Ascending aorta (tissue), 2 donors: Measurements from ENCODE around the gene GMPS. TPM values are rescaled to one million over a fixed set of nuclear protein-coding genes. Genes with fewer than 3 reads are reported as not detected.
"Not testable (repeated sequence)": the region's sequence is repeated elsewhere in the genome, so short reads cannot be mapped to it uniquely, and the experiment has no call there.

Source experiments
- DNase-seq, 2 donors: peaks; one replicate each; pipeline ENCODE4 v3.0.0-alpha.2; 2019; ENCODE audit warnings: low spot score in 2 of 2
- H3K27ac ChIP-seq, 2 donors: fragments of 200-600 bp; sonication (generic); one replicate each; pipeline ENCODE4 v1.5.1; 2016 to 2017; ENCODE audit warnings: mild to moderate bottlenecking in 1 of 2
- H3K27me3 ChIP-seq: fragments of 200-600 bp; sonication (generic); one replicate; pipeline ENCODE4 v1.5.1; 2017
- H3K36me3 ChIP-seq, 2 donors: fragments of 200-600 bp; sonication (generic); one replicate each; pipeline ENCODE4 v1.5.1; 2016
- H3K4me1 ChIP-seq, 2 donors: fragments of 200-600 bp; sonication (generic); one replicate each; pipeline ENCODE4 v1.5.1; 2016 to 2017; ENCODE audit warnings: mild to moderate bottlenecking in 1 of 2
- H3K4me3 ChIP-seq, 2 donors: fragments of 200-600 bp; sonication (generic); one replicate each; pipeline ENCODE4 v1.5.1; 2016 to 2017; ENCODE audit warnings: mild to moderate bottlenecking in 1 of 2
- H3K9me3 ChIP-seq, 2 donors: fragments of 200-600 bp; sonication (generic); one replicate each; pipeline ENCODE4 v1.5.1; 2016
- intact Hi-C: fragments of 100-400 bp; cut with DNase I; formaldehyde crosslinking; loops from one replicate; pipeline ENCODE4 v1.15.1; 2023
- total RNA-seq: library from RNA; depleted of rRNA; stranded (reverse); fragments of >200 nt; gene quantifications from one replicate; pipeline ENCODE4 v1.1.0, GENCODE V29; 2016
- TF ChIP-seq, protein P1 (sequence below), 3 experiments: fragments of 200-600 bp in 2 of 3; fragments of 450-650 bp in 1 of 3; sonication (generic) in 2 of 3; IDR thresholded peaks; one replicate each; pipeline ENCODE4 v1.5.1; 2016 to 2019; ENCODE audit warnings: antibody characterized with exemption in 3 of 3, mild to moderate bottlenecking in 1 of 3, moderate library complexity in 1 of 3

Gene GMPS
- total RNA-seq, 1 donor from 2014 or later: 17.8 TPM

DNA sequence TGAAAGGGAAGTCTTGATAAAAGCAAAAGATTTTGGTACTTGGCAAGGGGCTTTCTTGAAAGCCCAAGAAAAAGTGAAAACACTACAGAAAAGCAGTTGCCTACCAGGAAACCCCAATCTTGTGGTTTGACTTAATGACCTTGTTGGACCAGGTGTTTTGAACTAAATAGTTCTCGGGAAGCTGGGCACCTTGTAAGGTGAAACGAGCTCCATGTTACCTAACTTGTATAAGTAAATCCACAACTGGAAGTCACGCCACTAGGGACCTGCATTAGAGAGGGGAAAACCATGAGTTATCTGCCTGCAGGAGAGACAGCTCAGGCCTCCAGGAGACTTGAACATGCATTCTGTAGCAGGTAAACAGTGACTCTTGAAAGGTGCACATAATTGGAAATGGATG, 88.2 kb downstream of the GMPS start:
- H3K4me1 ChIP-seq: no peaks in the 10 kb centered on the region
- TF ChIP-seq, protein P1, sequence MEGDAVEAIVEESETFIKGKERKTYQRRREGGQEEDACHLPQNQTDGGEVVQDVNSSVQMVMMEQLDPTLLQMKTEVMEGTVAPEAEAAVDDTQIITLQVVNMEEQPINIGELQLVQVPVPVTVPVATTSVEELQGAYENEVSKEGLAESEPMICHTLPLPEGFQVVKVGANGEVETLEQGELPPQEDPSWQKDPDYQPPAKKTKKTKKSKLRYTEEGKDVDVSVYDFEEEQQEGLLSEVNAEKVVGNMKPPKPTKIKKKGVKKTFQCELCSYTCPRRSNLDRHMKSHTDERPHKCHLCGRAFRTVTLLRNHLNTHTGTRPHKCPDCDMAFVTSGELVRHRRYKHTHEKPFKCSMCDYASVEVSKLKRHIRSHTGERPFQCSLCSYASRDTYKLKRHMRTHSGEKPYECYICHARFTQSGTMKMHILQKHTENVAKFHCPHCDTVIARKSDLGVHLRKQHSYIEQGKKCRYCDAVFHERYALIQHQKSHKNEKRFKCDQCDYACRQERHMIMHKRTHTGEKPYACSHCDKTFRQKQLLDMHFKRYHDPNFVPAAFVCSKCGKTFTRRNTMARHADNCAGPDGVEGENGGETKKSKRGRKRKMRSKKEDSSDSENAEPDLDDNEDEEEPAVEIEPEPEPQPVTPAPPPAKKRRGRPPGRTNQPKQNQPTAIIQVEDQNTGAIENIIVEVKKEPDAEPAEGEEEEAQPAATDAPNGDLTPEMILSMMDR (IDR thresholded peaks at IDR 0.05): no peak
- no peaks in the 10 kb centered on the region for H3K36me3 ChIP-seq
- intact Hi-C loops: no loop called here
- H3K27me3 ChIP-seq: no peaks in the 10 kb centered on the region
- no peak for DNase-seq
- no peaks in the 10 kb centered on the region for H3K9me3 ChIP-seq
- H3K27ac ChIP-seq: no peak overlapping the region
- H3K4me3 ChIP-seq: no peak overlapping the region

DNA sequence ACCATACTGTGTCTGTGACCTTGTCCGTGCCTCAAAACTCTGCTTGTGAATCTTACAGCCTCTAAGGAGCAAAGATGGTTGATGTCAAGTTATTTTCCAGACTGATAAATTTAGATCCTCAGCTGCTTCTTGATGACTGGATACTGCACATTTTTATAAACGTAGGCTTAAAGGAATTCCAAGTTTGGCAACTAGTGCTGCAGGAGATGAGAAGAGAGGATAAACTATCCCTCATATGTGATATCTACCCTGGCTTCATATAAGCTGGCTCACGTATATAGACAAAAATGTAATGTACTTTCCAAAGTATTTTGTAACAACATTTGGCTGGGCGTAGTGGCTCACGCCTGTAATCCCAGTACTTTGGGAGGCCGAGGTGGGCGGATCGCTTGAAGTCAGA, 89.6 kb downstream of the GMPS start:
- TF ChIP-seq, protein P1 (IDR thresholded peaks at IDR 0.05): no peak
- Histone ChIP-seq H3K9me3 (no peaks in the 10 kb centered on the region), H3K4me1 (no peaks in the 10 kb centered on the region), H3K36me3 (no peaks in the 10 kb centered on the region), H3K27ac (no peak overlapping the region), H3K4me3 (no peak overlapping the region), H3K27me3 (no peaks in the 10 kb centered on the region)
- no peak for DNase-seq
- intact Hi-C loops: no loop called here

DNA sequence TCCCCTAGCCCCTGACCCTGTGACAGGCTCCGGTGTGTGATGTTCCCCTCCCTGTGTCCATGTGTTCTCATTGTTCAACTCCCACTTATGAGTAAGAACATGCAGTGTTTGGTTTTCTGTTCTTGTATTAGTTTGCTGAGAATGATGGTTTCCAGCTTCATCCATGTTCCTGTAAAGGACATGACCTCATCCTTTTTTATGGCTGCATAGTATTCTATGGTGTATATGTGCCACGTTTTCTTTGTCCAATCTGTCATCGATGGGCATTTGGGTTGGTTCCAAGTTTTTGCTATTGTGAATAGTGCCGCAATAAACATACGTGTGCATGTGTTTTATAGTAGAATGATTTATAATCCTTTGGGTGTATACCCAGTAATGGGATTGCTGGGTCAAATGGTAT, 90.6 kb downstream of the GMPS start:
- H3K36me3 ChIP-seq, DNase-seq, H3K27me3 ChIP-seq, intact Hi-C loops, H3K9me3 ChIP-seq, H3K4me1 ChIP-seq, H3K4me3 ChIP-seq, H3K27ac ChIP-seq: not testable (repeated sequence)

DNA sequence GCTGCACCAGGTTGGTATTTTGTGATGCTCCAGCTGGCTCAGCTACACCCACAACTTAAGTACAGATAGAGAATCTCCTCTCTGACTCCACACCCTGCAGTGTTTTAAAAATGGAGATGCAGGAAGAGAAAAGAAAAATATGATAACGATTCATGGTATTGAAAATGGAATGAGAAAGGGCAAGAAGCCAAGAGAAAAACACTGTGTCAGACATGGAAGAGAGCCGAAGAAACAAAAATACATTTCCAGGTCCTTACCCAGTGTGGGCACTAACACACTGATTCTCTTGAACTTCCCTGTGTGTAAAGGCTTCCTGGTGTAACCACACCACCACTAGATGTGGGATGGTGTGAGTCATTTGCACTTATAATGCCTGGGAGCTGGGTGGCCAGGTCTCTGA, 93.1 kb downstream of the GMPS start:
- DNase-seq: no peak
- Histone ChIP-seq H3K4me1 (no peaks in the 10 kb centered on the region), H3K27ac (no peak overlapping the region), H3K9me3 (no peaks in the 10 kb centered on the region), H3K4me3 (no peak overlapping the region), H3K36me3 (no peaks in the 10 kb centered on the region), H3K27me3 (no peaks in the 10 kb centered on the region)
- intact Hi-C loops: no loop called here
- TF ChIP-seq, protein P1 (IDR thresholded peaks at IDR 0.05): no peak

DNA sequence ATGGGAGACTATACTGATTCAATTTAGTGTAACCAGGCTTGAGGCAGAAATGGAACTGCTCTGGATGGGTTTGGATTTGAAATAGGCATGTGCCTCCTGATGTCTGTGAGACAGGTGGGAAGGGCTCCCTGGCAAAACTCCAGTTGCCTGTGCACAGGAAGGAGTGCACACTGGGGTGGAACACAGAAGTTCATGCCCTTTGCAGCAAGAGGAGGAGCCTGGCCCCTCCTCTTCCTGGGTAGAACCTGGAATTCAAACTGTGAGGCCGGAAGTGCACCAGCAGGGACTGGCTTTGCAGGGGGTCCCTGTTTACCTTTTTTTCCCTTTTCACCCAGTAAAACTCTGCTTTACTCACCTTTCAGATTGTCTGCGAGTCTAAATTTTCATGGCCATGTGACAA, 99.9 kb downstream of the GMPS start:
- no peaks in the 10 kb centered on the region for H3K4me1 ChIP-seq
- TF ChIP-seq, protein P1 (IDR thresholded peaks at IDR 0.05): no peak

DNA sequence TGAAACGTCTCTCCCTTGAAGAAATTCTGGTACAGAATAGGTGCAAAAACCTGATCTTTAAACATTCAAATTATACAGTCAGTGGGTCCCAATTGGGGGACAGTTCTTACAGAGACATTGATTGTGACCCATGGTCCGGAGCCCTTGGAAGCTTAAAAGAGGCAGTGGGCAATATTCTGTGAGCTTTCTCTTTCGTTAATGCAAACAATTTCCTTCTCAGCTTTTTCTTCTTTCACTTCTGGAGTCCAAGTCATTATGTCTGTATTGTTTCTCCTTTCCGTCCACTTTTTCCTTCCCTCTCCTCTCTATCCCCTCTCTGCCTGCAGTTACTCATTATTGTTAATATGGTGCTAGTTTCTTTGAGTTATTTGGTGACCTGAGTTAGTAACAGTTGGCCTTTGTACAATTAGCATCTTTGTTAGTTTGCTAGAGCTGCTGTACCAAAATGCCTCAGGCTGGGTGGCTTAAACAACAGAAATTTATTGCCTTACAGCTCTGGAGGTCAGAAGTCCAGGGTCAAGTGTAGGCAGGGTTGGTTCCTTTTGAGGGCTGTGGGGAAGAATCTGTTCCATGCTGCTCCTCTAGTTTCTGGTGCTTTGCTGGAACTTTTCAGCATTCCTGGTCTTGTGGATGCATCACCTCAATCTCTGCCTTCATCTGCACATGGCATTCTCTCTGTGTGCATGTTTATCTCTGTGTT, 102.6 kb downstream of the GMPS start:
- Histone ChIP-seq H3K9me3 (no peaks in the 10 kb centered on the region), H3K27me3 (no peaks in the 10 kb centered on the region), H3K36me3 (no peaks in the 10 kb centered on the region), H3K27ac (no peak overlapping the region), H3K4me3 (no peak overlapping the region), H3K4me1 (peaks cover 0 to 3% of the 10 kb centered on the region in 2 donors)
- no peak for DNase-seq
- intact Hi-C loops: no loop called here
- TF ChIP-seq, protein P1 (IDR thresholded peaks at IDR 0.05): no peak

More for the DNA sequence above, 99.9 kb downstream of the GMPS start:
- Histone ChIP-seq H3K9me3 (no peaks in the 10 kb centered on the region), H3K36me3 (no peaks in the 10 kb centered on the region), H3K27me3 (no peaks in the 10 kb centered on the region), H3K4me3 (no peak overlapping the region), H3K27ac (no peak overlapping the region)
- DNase-seq: no peak
- intact Hi-C loops: no loop called here
